CD4-positive, alpha-beta T cell treated with Interleukin-17A for 4 hours (primary cell): Measurements from ENCODE around the gene PRSS1.
"Not testable (repeated sequence)": the region's sequence is repeated elsewhere in the genome, so short reads cannot be mapped to it uniquely, and the experiment has no call there.

Experiments used
- DNase-seq: peaks from one replicate; pipeline ENCODE4 v3.0.0-alpha.2; 2020; ENCODE audit warnings: mixed read lengths

The PRSS1 gene

GRCh38 chr7:142748410-142748809, 862 bp upstream of the PRSS1 start:
- DNase-seq, result not testable (repeated sequence)

- no peak for DNase-seq
Measured at GRCh38 chr7:142750321-142750938, 1.2 kb downstream of the PRSS1 start.

GRCh38 chr7:142751526-142752175, 2.4 kb downstream of the PRSS1 start:
- not testable (repeated sequence) for DNase-seq

DNA sequence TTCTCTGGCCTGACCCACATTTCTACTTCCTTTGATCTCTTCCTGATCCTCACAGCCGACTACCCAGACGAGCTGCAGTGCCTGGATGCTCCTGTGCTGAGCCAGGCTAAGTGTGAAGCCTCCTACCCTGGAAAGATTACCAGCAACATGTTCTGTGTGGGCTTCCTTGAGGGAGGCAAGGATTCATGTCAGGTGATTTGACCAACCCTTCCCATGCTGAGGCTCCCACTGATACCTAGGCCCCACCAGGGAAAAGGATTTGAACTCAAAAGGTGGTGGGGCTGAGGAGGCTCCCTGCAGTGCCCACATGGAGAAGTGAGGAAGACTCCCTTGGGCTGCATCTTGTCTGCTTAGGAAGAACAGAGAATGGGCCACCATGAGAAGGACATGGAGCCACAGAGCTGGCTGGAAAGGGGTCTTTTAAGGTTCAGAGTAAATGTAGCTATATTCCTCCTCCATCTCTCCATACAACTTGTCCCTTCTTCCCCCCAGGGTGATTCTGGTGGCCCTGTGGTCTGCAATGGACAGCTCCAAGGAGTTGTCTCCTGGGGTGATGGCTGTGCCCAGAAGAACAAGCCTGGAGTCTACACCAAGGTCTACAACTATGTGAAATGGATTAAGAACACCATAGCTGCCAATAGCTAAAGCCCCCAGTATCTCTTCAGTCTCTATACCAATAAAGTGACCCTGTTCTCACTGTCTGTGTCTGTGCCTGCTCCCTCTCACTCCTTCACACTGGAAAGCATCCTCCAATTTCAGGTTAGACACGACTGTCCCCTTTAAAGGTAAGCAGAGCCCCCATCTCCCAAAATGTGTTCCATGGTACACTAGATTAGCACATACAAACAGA, 3.3 kb downstream of the PRSS1 start:
- DNase-seq, result no peak

DNA sequence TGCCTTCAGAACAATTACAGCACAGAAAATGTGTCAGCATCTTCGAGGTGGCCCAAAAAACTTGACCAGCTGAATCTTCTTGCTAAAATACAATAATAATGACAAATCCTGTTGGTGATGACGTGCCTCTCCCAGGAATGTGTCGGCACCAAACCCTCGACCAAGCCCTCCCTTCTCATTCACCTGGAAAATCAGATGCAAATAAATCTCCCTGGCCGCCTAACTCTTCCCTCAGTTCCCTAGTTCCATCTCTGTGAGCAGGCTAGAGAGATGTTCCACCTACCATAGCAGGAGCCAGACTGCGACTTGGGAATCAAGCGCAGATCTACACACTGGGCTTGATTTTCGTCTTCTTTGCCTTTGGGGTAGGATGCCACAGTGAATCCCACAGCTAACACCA, 4.1 kb downstream of the PRSS1 start:
- DNase-seq, result no peak

DNA sequence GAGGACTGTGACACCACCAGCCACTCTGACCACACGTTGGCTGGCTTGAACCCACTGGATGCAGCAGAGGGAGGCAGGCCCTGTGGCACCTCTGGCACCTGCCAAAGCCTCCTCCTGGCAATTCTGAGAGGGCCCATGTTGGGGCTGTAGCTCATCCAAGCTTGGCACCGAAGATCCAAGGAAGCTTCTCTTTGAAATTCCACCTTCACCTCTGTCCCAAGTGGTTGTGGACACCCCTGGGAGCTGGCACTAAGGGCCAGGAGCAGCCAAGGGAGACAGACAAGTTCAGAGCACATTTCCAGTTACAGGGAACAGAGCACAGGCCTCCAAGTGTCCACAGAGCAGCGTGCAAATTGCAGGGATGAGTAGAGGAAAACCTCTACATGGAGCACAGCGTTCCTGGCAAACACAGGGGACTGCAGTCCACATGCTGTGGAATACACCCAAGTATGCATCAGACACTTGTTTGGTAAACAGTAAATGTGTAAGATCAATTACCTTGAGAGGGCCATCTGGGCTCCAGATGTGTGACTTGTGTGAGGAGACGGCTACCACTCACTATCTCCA, 4.7 kb downstream of the PRSS1 start:
- DNase-seq, result not testable (repeated sequence)

DNA sequence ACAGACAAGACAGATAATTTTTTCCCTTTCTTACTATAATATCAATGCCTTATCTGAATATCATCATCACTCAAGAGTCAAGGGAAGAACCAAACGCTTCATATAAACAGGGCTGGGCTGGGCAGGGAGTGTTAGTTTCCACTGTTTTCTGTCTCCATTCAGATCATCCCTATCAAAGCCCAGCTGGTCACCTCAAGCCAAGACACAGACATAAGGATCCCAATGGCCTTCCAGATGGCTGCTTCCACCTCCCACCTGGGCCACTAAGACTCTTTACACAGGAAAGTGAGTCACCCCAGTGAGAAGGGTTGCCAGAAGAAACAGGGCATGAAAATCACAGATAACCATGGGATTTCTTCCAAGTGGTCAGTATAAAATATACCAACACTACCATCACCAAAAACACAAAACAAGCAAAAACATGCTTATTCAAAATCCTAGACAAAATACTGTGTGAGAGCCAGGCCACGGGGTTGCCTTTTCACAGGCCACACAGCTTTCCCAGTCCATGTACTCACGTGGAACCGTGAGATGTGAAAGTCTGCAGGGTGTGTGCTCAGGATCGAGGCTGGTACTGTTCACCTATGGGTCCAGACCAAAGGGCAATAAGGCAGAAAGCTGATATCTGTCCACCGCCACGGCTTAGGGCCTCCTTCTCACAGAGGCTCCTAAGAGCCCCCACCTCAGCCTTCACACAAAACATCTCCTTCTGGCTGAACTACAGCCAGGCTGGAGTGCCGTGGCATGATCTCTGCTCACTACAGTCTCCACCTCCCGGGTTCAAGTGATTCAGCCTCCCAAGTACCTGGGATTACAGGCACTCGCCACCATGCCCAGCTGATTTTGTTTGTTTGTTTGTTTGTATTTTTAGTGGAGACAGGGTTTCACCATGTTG, 5.7 kb downstream of the PRSS1 start:
- no peak for DNase-seq

GRCh38 chr7:142758312-142758711, 9.0 kb downstream of the PRSS1 start:
- not testable (repeated sequence) for DNase-seq

- DNase-seq, result no peak
Measured at GRCh38 chr7:142759433-142759832, 10.2 kb downstream of the PRSS1 start.

DNA sequence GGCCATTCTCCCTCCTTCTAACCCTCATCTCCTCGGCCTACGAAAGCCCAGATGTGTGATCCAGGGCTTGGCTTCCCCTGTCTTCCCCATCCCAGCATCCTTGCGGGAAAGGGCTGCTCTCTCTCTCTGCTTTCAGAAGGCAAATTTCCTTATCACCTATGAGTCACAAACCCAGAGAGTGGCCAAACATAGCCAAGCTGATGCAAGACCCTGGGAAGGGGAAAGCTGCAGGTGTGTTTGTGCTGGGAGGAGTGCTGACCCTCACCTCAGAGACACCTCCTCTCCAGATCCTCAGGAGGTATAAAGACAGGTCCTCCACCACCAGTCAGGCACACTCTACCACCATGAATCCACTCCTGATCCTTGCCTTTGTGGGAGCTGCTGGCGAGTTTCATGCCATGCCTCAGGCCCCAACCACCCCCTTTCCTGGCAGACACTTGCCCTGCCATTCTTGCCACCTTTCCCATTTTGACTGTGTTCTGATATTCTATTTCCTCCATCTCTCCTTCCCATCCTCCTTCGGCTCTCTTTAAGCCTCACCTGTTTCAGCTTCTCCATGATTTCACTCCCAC, 10.9 kb downstream of the PRSS1 start:
- no peak for DNase-seq

DNA sequence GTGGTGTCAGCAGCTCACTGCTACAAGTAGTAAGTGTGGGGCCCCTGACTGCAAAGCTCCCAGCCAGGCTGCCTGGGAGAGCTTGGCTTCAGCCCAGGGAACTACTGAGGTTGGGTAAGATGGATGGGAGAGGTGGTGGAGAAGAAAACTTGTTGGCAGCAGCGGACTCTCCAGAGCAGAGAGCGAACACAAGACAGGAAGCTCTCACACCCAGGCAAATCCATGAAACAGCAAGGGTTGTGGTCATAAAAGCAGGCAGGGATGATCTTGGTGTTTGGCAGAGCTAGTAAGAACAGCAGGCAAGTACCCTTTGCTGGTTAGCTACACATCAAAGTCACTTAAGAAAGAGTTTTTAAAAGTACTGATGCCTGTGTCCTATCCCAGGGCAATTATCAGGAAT, 12.3 kb downstream of the PRSS1 start:
- DNase-seq, result not testable (repeated sequence)

DNA sequence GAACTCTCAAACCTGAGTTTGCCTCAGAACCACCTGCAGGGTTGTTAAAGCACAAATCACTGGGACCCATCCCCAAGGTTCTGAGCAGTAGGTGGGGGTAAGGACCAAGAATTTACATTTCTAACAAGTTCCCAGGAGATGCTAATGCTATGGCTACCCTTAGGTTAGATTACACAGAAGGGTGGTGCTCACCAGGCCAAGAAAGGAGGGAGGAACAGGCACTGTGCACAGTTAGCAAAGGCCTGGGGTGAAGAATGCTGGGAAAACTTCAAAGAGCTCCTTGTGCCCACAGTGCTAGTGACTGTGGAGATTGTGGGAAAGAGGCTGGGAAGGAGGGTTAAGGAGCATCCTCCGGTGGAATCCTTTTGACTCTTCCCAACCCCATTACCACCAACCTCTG, 12.8 kb downstream of the PRSS1 start:
- no peak for DNase-seq

GRCh38 chr7:142767451-142767850, 18.2 kb downstream of the PRSS1 start:
- DNase-seq, result no peak

- no peak for DNase-seq
Measured at GRCh38 chr7:142767861-142768260, 18.6 kb downstream of the PRSS1 start.

GRCh38 chr7:142768885-142769284, 19.6 kb downstream of the PRSS1 start:
- DNase-seq, result not testable (repeated sequence)

DNA sequence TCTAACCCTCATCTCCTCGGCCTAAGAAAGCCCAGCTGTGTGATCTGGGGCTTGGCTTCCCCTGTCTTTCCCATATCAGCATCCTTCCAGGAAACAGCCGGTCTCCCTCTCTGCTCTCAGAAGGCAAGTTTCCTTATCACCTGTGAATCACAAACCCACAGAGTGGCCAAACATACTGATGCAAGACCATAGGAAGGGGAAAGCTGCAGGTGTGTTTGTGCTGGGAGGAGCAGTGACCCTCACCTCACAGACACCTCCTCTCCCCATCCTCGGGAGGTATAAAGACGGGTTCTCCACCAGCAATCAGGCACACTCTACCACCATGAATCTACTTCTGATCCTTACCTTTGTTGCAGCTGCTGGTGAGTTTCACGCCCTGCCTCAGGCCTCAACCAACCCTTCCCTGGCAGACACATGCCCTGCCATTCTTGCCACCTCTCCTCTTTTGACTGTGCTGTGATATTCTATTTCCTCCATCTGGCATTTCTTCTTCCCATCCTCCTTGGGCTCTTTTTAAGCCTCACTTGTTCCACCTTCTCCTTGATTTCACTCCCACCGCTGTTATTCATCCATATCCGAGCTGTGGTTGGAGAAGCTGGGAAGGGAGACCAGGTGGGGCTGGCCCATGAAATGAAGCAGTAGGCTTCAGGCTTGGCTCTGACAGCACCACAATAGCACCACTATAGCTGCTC, 21.5 kb downstream of the PRSS1 start, which contains the start of gene PRSS2:
Gene PRSS2 (plus strand): TSS at position 310 of the 692 bp plus-strand sequence. CDS start 13 bp downstream, at position 323.
- DNase-seq, result no peak

DNA sequence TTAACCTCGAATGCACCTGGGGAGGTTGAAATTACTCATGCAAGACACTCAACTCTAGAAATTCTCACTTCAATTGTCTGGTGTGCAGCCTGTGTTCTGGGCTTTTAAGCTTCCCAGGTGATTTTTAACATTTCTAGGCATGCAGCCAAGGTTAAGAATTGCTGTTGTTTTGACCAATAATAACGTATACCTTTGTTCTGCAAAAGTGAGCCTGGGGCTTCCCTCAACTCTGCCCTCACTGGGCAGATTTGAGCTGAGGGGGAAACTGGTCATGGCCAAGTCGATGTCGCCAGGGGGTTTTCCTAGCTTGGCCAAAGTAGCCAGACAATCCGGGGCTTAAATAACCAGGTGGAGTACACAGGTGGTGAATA, 22.1 kb downstream of the PRSS1 start:
- DNase-seq, result no peak

GRCh38 chr7:142772051-142772450, 22.8 kb downstream of the PRSS1 start:
- no peak for DNase-seq

DNA sequence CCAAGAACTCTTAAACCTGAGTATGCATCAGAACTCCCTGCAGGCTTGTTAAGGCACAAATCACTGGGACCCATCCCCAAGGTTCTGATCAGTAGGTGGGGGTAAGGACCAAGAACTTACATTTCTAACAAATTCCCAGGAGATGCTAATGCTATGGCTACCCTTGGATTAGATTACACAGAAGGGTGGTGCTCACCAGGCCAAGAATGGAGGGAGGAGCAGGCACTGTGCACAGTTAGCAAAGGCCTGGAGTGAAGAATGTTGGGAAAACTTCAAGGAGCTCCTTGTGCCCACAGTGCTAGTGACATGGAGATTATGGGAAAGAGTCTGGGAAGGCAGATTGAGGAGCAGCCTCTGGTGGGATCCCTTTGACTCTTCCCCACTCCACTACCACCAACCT, 23.4 kb downstream of the PRSS1 start:
- no peak for DNase-seq

DNA sequence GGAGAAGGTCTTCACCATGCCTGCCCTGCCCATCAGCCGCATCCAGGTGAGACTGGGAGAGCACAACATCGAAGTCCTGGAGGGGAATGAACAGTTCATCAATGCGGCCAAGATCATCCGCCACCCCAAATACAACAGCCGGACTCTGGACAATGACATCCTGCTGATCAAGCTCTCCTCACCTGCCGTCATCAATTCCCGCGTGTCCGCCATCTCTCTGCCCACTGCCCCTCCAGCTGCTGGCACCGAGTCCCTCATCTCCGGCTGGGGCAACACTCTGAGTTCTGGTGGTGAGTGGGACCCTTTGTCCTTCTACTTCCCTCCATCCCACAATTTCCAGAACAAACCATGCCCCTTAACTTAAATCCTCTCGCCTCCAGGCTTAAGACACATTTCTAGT, 24.0 kb downstream of the PRSS1 start:
- DNase-seq, result no peak
